ENCODE results near the gene ITGAL. TPM values are rescaled to one million over a fixed set of nuclear protein-coding genes. Genes with fewer than 3 reads are reported as not detected.
"Not testable (repeated sequence)": the region's sequence is repeated elsewhere in the genome, so short reads cannot be mapped to it uniquely, and the experiment has no call there.

ITGAL gene
- polyA plus RNA-seq, 4 donors: 1.0 to 3.5 (median 1.7) TPM

DNA sequence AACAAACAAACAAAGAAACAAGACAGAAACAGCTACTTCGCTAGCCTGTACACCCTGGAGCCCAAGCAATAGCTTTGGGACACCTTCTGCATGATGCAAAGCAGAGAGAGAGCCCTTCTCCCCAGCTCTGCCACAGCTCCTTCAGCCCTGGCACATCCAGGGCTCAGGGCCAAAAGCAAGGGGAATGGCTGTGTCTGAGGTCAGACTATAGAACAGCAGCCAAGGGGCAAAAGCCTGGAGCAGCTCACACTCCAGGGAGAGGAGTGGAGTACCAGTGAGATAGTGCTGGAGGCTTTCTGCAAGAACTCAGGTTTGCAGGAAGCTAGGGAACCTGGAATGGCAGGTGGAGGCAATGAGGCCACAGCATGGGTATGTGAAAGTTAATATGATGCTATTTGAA is 15.3 kb upstream of the ITGAL start:
- no peak for DNase-seq (ENCODE audit: low read depth in 4 of 4, low spot score in 2 of 4)

DNA sequence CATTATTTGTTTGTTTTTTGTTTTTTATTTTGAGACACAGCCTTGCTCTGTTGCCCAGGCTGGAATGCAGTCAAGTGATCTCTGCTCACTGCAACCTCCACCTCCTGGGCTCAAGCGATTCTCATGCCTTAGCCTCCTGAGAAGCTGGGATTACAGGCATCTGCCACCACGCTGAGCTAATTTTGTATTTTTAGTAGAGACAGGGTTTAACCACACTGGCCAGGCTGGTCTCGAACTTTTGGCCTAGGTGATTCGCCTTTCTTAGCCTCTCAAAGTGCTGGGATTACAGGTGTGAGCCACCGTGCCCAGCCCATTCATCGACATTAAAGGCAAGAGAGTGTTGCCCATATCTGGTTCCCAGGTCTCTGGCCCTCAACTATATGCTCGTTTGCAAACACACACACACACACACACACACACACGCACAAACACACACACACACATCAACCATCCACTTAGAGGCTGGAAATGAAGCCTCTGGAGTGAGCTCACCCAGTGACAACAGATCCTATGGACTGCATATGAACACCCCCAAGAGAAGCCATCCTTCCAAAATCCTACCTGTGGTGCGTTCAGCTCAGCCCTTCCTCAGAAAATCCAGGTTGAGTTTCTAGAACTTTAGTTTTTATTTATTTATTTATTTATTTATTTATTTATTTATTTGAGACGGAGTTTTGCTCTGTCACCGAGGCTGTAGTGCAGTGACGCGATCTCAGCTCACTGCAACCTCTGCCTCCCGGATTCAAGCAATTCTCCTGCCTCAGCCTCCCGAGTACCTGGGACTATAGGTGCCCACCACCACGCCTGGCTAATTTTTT is 14.6 kb upstream of the ITGAL start:
- no peak for DNase-seq (ENCODE audit: low read depth in 4 of 4, low spot score in 2 of 4)

- DNase-seq (ENCODE audit: low read depth in 4 of 4, low spot score in 2 of 4): no peak
These were observed 13.8 kb upstream of the ITGAL start for GRCh38 chr16:30458561-30459394.

- DNase-seq (ENCODE audit: low read depth in 4 of 4, low spot score in 2 of 4): no peak
These were observed 13.1 kb upstream of the ITGAL start for GRCh38 chr16:30459456-30459855.

DNA sequence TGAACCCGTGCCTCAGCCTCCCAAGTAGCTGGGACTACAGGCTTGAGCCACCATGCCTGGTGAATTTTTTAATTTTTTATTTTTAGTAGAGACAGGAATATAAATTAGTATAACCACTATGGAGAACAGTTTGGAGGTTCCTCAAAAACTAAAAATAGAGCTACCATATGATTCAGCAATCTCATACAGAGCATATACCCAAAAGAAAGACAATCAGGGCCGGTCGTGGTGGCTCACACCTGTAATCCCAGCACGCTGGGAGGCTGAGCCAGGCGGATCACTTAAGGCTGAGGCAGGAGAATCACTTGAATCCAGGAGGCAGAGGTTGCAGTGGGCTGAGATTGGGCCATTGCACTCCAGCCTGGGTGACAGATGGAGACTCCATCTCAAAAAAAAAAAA is 11.1 kb upstream of the ITGAL start:
- not testable (repeated sequence) for DNase-seq (ENCODE audit: low read depth in 4 of 4, low spot score in 2 of 4)

DNA sequence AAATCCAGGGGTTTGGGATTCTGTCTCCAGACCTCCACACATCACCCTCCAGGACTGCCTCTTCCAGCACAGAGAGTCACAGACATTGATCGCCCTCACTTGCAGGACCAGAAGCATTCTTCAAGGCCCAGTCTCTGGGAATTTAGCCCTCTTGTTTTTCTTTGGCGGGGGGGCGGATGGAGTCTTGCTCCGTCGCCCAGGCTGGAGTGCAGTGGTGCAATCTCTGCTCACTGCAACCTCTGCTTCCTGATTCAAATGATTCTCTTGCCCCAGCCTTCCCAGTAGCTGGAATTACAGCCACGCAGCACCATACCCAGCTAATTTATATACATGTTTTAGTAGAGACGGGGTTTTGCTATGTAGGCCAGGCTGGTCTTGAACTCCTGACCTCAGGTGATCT is 8.5 kb upstream of the ITGAL start:
- no peak for DNase-seq (ENCODE audit: low read depth in 4 of 4, low spot score in 2 of 4)

DNA sequence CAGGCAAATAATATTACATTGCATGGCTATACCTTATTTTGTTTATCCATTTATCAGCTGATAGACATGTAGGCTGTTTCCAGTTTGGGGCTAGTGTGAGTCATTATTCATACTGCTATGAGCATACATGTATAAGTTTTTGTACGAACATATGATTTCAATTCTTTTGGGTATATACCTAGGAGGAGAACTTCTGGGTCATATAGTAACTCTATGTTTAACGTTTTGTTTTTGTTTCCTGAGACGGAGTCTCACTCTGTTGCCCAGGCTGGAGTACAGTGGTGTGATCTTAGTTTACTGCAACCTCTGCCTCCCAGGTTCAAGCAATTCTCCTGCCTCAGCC is 2.4 kb upstream of the ITGAL start:
- no peak for DNase-seq (ENCODE audit: low read depth in 4 of 4, low spot score in 2 of 4)

DNA sequence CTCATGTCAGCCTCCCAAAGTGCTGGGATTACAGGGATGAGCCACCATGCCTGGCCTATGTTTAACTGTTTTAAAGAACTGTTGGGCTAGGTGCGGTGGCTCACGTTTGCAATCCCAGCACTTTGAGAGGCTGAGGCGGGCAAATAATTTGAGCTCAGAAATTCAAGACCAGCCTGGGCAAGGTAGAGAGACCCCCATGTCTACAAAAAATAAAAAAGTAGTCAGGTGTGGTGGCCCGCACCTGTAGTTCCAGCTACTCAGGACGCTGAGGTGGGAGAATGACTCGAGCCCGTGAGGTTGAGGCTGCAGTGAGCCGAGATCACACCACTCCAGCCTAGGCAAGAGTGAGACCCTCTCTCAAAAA is 1.9 kb upstream of the ITGAL start:
- no peak for DNase-seq (ENCODE audit: low read depth in 4 of 4, low spot score in 2 of 4)

DNA sequence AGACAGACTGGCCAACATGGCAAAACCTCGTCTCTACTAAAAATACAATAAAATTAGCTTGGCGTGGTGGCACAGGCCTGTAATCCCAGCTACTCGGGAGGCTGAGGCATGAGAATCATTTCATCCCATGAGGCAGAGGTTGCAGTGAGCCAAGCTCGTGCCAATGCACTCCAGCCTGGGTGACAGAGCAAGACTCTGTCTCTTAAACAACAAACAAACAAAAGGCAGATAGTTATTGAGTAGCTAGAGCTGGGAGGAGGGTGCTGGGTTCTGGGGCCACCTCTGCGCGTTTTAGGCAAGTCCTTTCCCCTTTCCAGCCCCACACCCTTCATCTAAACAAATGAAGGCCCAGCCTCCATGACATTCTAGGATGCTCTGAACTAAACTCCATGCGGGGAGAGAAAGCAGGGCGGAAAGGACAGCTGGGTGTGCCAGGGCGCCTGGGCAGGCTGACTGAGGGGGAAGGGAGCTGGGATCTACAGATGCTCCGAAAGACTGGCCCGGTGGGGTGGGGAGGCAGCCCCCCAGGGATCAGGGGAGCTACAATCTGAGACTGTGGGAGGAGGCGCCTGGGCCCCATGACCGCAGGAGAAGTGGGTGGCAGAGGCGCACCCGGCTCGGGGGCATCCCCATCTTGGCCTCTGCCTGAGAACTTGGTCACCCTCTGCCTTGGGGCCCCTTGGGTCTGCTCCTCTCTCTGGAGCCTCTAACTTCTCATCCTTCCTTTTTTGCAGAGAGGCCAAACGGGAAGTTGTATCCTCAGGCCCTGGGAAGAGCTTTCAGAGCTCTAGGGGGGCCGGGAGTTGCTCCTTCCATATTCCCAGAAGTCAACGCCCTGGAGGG is 910 bp downstream of the ITGAL start:
- no peak for DNase-seq (ENCODE audit: low read depth in 4 of 4, low spot score in 2 of 4)

- DNase-seq (ENCODE audit: low read depth in 4 of 4, low spot score in 2 of 4): no peak
These were observed 1.5 kb downstream of the ITGAL start for GRCh38 chr16:30474074-30474452.

DNA sequence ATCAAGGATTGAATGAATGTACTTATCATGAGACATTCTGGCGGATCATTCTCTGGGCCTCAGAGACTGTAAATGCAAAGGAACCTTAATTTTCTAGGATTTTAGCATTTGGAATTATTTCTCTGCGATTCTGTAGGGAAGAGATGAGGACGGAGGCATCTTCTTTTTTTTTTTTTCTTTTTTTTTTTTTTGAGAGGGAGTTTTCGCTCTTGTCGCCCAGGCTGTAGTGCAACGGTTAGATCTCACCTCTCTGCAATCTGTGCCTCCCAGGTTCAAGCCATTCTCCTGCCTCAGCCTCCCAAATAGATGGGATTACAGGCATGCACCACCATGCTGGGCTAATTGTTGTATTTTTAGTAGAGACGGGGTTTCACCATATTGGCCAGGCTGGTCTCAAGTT is 2.1 kb downstream of the ITGAL start:
- no peak for DNase-seq (ENCODE audit: low read depth in 4 of 4, low spot score in 2 of 4)

GRCh38 chr16:30476991-30477390 is 4.4 kb downstream of the ITGAL start:
- no peak for DNase-seq (ENCODE audit: low read depth in 4 of 4, low spot score in 2 of 4)

GRCh38 chr16:30477773-30478172 is 5.2 kb downstream of the ITGAL start:
- DNase-seq (ENCODE audit: low read depth in 4 of 4, low spot score in 2 of 4): not testable (repeated sequence)

- DNase-seq (ENCODE audit: low read depth in 4 of 4, low spot score in 2 of 4): no peak
These were observed 6.4 kb downstream of the ITGAL start for GRCh38 chr16:30478766-30479478.

- DNase-seq (ENCODE audit: low read depth in 4 of 4, low spot score in 2 of 4): no peak
These were observed 8.8 kb downstream of the ITGAL start for GRCh38 chr16:30481381-30481780.

- DNase-seq (ENCODE audit: low read depth in 4 of 4, low spot score in 2 of 4): no peak
These were observed 9.8 kb downstream of the ITGAL start for GRCh38 chr16:30482366-30482765.

- DNase-seq (ENCODE audit: low read depth in 4 of 4, low spot score in 2 of 4): no peak
These were observed 12.3 kb downstream of the ITGAL start for GRCh38 chr16:30484887-30485286.

DNA sequence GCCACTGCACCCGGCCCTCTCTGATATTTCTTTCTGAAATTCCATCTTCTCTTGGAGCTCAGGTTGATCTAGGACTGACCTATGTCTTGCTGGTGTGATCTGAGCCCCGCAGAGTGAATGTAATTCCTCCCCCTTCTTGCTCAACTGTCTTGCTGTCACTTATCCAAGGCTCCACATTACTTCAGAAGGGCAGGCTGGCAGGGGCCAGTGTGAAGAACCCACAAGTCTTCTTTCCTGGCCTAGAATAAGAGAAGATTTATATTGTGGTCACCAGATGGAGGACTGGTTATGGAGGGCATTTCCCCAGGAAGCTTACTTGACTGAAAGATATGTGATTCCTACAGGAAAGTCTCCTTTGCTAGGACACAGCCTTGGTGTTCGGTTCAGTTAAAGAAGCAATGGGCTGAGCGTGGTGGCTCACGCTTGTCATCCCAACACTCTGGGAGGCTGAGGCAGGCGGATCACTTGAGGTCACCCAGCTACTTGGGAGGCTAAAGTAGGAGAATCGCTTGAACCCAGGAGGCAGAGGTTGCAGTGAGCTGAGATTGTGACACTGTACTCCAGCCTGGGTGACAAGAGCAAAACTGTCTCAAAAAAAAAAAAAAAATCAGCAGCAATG is 13.4 kb downstream of the ITGAL start:
- DNase-seq (ENCODE audit: low read depth in 4 of 4, low spot score in 2 of 4): no peak

- no peak for DNase-seq (ENCODE audit: low read depth in 4 of 4, low spot score in 2 of 4)
These were observed 16.4 kb downstream of the ITGAL start for GRCh38 chr16:30488764-30489605.

Data from left renal cortex interstitium (tissue), 4 donors.